ENCODE data around the gene RNF17.

DNA sequence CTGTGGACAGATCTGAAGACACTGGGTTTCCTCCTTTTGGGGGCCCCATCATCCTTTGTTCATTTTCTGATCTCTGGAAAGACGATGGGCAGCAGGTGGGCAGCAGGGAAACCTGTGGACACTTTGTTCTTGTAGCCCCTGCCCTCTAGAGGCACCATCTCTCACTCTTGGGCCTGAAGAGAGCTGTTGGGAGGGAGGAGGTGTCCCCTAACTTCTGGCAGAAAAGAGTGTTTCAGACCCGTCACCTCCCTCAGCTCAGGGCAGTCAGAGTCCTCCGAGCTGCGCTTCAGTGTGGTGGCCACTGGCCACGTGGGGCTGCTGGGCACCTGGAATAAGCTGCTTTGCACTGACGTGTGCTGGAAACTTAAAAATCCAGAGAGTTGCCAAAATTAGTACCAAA is 26.9 kb upstream of the RNF17 start:
- TF ChIP-seq, protein P1, sequence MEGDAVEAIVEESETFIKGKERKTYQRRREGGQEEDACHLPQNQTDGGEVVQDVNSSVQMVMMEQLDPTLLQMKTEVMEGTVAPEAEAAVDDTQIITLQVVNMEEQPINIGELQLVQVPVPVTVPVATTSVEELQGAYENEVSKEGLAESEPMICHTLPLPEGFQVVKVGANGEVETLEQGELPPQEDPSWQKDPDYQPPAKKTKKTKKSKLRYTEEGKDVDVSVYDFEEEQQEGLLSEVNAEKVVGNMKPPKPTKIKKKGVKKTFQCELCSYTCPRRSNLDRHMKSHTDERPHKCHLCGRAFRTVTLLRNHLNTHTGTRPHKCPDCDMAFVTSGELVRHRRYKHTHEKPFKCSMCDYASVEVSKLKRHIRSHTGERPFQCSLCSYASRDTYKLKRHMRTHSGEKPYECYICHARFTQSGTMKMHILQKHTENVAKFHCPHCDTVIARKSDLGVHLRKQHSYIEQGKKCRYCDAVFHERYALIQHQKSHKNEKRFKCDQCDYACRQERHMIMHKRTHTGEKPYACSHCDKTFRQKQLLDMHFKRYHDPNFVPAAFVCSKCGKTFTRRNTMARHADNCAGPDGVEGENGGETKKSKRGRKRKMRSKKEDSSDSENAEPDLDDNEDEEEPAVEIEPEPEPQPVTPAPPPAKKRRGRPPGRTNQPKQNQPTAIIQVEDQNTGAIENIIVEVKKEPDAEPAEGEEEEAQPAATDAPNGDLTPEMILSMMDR (IDR thresholded peaks at IDR 0.05; ENCODE audit: insufficient read depth, low read length) = no peak
- TF ChIP-seq POLR2AphosphoS5 (IDR thresholded peaks at IDR 0.05; ENCODE audit: low read depth) = no peak

All from HL-60 (cell line).